Measurements from ENCODE around the gene RMI1.

RMI1 gene

DNA sequence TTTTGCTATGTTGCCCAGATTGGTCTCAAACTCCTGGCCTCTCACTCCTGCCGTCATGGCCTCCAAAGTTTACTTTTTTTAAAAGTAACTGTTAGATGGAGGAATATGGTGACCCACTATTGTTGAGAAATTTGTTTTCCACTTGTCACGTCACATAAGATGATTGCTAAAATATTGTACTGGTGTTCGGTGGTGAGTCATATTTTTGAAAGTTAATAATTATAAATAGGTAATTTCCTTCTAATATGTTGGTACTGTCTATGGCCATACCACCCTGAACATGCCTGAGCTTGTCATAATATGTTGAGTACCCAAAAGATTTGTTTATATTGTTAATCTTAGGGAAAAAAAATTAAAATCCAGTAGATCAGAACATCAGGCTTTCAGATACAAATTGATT is 22.6 kb downstream of the RMI1 start:
- no peak for DNase-seq (ENCODE audit: low read depth in 1 of 2, low spot score in 1 of 2)

GRCh38 chr9:84007662-84008061 is 27.1 kb downstream of the RMI1 start:
- no peak for TF ChIP-seq GABPA (IDR thresholded peaks at IDR 0.05; ENCODE audit: low read depth)
- TF ChIP-seq, protein P1, sequence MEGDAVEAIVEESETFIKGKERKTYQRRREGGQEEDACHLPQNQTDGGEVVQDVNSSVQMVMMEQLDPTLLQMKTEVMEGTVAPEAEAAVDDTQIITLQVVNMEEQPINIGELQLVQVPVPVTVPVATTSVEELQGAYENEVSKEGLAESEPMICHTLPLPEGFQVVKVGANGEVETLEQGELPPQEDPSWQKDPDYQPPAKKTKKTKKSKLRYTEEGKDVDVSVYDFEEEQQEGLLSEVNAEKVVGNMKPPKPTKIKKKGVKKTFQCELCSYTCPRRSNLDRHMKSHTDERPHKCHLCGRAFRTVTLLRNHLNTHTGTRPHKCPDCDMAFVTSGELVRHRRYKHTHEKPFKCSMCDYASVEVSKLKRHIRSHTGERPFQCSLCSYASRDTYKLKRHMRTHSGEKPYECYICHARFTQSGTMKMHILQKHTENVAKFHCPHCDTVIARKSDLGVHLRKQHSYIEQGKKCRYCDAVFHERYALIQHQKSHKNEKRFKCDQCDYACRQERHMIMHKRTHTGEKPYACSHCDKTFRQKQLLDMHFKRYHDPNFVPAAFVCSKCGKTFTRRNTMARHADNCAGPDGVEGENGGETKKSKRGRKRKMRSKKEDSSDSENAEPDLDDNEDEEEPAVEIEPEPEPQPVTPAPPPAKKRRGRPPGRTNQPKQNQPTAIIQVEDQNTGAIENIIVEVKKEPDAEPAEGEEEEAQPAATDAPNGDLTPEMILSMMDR (IDR thresholded peaks at IDR 0.05; ENCODE audit: insufficient read depth, low read length): no peak
- TF ChIP-seq, protein P2, sequence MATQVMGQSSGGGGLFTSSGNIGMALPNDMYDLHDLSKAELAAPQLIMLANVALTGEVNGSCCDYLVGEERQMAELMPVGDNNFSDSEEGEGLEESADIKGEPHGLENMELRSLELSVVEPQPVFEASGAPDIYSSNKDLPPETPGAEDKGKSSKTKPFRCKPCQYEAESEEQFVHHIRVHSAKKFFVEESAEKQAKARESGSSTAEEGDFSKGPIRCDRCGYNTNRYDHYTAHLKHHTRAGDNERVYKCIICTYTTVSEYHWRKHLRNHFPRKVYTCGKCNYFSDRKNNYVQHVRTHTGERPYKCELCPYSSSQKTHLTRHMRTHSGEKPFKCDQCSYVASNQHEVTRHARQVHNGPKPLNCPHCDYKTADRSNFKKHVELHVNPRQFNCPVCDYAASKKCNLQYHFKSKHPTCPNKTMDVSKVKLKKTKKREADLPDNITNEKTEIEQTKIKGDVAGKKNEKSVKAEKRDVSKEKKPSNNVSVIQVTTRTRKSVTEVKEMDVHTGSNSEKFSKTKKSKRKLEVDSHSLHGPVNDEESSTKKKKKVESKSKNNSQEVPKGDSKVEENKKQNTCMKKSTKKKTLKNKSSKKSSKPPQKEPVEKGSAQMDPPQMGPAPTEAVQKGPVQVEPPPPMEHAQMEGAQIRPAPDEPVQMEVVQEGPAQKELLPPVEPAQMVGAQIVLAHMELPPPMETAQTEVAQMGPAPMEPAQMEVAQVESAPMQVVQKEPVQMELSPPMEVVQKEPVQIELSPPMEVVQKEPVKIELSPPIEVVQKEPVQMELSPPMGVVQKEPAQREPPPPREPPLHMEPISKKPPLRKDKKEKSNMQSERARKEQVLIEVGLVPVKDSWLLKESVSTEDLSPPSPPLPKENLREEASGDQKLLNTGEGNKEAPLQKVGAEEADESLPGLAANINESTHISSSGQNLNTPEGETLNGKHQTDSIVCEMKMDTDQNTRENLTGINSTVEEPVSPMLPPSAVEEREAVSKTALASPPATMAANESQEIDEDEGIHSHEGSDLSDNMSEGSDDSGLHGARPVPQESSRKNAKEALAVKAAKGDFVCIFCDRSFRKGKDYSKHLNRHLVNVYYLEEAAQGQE (IDR thresholded peaks at IDR 0.05; ENCODE audit: insufficient replicate concordance, low read depth): no peak
- TF ChIP-seq SPI1 (IDR thresholded peaks at IDR 0.05; ENCODE audit: borderline replicate concordance, low read depth): no peak
- no peak for TF ChIP-seq POLR2AphosphoS5 (IDR thresholded peaks at IDR 0.05; ENCODE audit: low read depth)
- H3K27ac ChIP-seq (replicated peaks): no peak overlapping the region
- no peaks in the 10 kb centered on the region for H3K27me3 ChIP-seq (ENCODE audit: insufficient read depth, poor library complexity, severe bottlenecking)
- no peak for DNase-seq (ENCODE audit: low read depth in 1 of 2, low spot score in 1 of 2)
- no peak overlapping the region for H3K4me3 ChIP-seq (replicated peaks; ENCODE audit: insufficient read depth, low read length)

More for the DNA sequence above, 22.6 kb downstream of the RMI1 start:
- Histone ChIP-seq H3K27me3 (ENCODE audit: insufficient read depth, poor library complexity, severe bottlenecking) (no peaks in the 10 kb centered on the region), H3K4me3 (replicated peaks; ENCODE audit: insufficient read depth, low read length) (no peak overlapping the region), H3K27ac (replicated peaks) (no peak overlapping the region)
- TF ChIP-seq POLR2AphosphoS5 (IDR thresholded peaks at IDR 0.05; ENCODE audit: low read depth) (no peak), GABPA (IDR thresholded peaks at IDR 0.05; ENCODE audit: low read depth) (no peak), SPI1 (IDR thresholded peaks at IDR 0.05; ENCODE audit: borderline replicate concordance, low read depth) (no peak)
- TF ChIP-seq, protein P2 (IDR thresholded peaks at IDR 0.05; ENCODE audit: insufficient replicate concordance, low read depth): no peak
- TF ChIP-seq, protein P1 (IDR thresholded peaks at IDR 0.05; ENCODE audit: insufficient read depth, low read length): no peak

GRCh38 chr9:84024041-84024575 is 43.5 kb downstream of the RMI1 start:
- DNase-seq (ENCODE audit: low read depth in 1 of 2, low spot score in 1 of 2): no peak
- TF ChIP-seq, protein P2 (IDR thresholded peaks at IDR 0.05; ENCODE audit: insufficient replicate concordance, low read depth): no peak
- no peak for TF ChIP-seq SPI1 (IDR thresholded peaks at IDR 0.05; ENCODE audit: borderline replicate concordance, low read depth)
- no peak for TF ChIP-seq POLR2AphosphoS5 (IDR thresholded peaks at IDR 0.05; ENCODE audit: low read depth)
- TF ChIP-seq, protein P1 (IDR thresholded peaks at IDR 0.05; ENCODE audit: insufficient read depth, low read length): no peak
- no peak for TF ChIP-seq GABPA (IDR thresholded peaks at IDR 0.05; ENCODE audit: low read depth)
- H3K4me3 ChIP-seq (replicated peaks; ENCODE audit: insufficient read depth, low read length): no peak overlapping the region
- H3K27me3 ChIP-seq (ENCODE audit: insufficient read depth, poor library complexity, severe bottlenecking): no peaks in the 10 kb centered on the region
- H3K27ac ChIP-seq (replicated peaks): no peak overlapping the region

Data from HL-60 (cell line).